PC-3 (cell line): Measurements from ENCODE around the gene FGGY.

ENCODE experiments used
- CTCF ChIP-seq: fragments of 300-600 bp; sonication (generic); conservative IDR thresholded peaks from 2 replicates; pipeline ENCODE4 v1.5.1; 2017; ENCODE audit warnings: antibody characterized with exemption, low read depth, mild to moderate bottlenecking, low read length
- EZH2 ChIP-seq: fragments of 300-600 bp; sonication (generic); IDR thresholded peaks from one replicate; pipeline ENCODE4 v1.6.1; 2017; ENCODE audit warnings: antibody characterized with exemption, mild to moderate bottlenecking, low read length; ENCODE audit not compliant: unreplicated experiment

DNA sequence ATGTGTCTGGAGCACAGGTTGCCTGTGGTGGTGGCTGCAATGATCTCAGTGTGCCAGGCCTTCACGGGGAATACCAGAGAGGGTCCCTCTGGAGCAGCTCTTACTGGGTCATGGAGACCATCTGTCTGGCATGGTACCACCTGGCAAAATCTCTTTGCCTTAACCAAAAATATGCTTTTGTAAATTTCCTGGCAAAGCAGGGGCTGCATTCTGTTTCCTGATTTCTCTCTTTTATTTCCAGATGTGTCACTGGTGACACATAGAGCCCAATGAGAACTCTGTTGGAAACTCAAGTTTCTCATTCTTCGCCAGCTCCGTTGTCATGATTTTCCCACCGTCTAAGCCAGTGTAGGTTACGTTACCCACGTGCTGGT lies 136.5 kb downstream of the FGGY start:
- TF ChIP-seq CTCF (no peak), EZH2 (no peak)
